GM21515 (cell line): Measurements from ENCODE around the gene PRSS21.
A peak's percentile ranks its signal among the peaks of the same experiment; 100 is the strongest.

ENCODE experiments used
- ATAC-seq: cut with Tn5 transposase; IDR thresholded peaks from one replicate; pipeline ENCODE4 v1.9.1; 2021; ENCODE audit not compliant: unreplicated experiment

PRSS21 gene

GRCh38 chr16:2816751-2817339 lies at the start of gene PRSS21:
Gene PRSS21, plus strand, starts transcription at chr16:2817237. Its CDS starts 32 bp downstream, at chr16:2817269.
- no peak for ATAC-seq

DNA sequence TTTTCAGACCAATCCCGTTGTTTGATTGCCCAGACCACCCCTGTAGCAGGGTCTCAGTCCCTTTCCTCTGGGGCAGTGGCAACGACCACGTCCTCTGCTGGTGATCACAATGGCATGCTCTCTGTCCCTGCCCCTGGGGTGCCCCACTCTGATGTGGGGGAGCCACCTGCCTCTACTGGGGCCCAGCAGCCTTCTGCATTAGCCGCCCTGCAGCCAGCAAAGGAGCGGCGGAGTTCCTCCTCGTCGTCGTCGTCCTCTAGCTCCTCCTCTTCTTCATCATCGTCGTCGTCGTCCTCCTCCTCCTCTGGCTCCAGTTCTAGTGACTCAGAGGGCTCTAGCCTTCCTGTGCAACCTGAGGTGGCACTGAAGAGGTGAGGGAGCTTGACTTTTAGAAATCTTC lies 49.1 kb upstream of the PRSS21 start:
- no peak for ATAC-seq

DNA sequence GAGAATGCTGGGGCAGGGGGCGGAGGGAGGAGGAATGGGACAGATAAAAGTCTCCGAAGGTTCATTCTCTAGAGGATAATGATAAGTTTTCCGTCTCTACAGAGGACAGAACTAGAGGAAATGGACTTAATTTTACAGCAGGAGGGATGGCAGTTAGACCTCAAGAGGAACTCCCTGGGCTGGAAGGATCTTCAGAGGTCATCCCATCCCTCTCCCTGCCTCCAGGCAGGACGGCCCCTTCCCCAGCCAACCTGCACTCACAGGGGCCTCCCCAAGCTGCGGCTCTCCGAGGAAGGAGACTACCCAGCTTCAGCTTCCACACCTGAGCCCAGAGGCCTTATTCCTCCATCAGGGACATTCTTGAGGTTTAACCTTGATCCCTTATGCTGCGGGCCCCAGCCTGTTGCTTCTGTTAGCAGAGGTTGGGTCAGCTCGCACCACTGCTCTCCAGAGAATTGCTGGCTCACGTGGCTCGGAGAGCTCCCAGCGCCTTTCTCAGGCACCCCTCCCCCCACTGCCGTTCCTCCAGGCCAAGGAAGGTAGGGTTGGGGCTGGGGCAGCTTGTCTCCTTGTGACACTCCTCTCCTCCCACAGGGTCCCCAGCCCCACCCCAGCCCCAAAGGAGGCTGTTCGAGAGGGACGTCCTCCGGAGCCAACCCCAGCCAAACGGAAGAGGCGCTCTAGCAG lies 48.5 kb upstream of the PRSS21 start:
- no peak for ATAC-seq

- no peak for ATAC-seq
Observed at GRCh38 chr16:2769100-2769529, 47.9 kb upstream of the PRSS21 start.

DNA sequence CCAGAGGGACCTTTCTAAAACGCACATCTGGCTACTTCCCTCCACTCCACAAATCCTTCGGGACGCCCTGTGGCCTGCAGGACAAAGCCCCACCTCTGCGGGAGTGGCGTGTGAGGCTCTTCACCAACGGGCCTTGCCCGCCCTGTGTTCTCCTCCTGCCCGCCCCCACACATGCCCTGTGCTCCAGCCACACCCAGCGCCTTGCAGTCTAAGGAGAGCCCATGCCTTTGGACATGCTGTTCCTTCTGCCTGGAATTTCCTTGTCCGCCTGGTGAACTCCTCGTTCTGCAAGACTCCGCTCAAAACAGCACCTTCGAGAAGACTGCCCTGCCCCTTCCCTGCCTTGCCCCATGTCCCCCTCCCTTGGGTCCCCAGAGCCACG lies 47.4 kb upstream of the PRSS21 start:
- ATAC-seq = no peak

DNA sequence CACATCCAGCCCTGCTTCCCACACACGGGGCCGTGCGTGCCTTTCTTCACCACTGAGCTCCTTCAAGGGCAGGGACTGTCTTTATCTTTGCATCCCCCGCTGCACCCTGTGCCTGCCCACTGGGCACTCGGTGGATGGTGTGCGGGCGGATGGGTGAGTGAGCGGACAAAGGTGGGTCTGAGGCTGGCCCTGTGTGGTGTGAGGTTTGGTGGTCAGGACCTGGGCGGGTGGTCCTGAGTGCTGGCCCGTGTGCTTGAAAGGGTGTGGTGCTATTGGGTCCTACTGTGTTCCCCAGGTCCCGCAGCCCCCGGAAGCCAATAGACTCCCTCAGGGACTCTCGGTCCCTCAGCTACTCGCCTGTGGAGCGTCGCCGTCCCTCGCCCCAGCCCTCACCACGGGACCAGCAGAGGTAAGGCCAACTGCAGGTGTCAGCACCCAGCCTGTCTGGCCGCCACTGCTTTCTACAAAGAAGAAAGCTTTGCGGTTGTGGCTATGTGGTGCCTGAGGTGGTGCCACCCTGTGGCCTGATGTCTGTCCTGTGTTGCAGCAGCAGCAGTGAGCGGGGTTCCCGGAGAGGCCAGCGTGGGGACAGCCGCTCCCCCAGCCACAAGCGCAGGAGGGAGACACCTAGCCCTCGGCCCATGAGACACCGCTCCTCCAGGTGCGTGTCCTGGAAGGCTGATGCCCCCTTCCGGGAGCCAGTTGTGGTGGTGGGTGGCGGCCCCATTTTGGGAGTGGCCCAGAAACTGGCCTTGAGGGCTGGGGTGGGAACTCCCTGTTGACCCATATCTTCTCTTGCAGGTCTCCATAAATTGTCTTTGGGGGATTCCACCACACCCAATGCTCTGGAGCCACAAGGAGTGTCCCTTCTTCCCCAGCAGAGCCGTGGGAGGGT lies 46.7 kb upstream of the PRSS21 start:
- ATAC-seq = no peak

- ATAC-seq = no peak
Observed at GRCh38 chr16:2771496-2772402, 45.3 kb upstream of the PRSS21 start.

GRCh38 chr16:2773188-2773968 lies 43.7 kb upstream of the PRSS21 start:
- ATAC-seq = no peak

DNA sequence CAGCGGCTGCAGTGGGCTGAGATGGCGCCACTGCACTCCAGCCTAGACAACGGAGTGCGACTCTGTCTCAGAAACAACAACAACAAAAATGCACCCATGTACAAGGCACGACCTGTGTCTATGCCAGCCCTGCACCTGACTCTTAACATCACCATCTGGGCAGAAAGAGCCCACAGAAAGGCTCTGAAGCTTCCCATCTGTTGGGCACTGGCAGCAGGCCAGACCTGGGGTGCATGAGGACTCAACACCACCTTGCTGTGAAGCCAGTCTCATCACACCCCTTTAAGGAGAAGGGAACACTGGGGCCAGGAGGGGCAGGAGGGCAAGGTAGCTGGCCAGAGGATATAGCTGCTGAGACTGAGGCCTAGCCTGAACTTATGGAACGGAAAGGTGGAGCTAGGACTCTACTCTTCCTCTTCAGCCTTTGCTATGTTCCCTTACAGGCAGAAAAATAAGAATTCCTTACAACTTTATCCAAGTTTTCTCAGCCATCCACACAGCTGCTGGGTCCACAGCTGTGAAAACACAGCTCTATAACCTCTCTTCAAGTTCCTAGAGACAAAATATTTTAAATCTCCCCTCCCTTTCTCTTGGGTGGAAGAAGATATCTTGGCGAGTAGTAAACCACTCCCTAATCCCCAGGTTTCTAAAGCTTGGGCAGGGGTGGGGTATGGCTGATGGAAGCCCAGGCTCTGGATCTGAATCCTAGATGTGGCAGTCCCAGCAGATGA lies 42.7 kb upstream of the PRSS21 start:
- no peak for ATAC-seq

GRCh38 chr16:2775131-2775716 lies 41.8 kb upstream of the PRSS21 start:
- ATAC-seq = no peak

GRCh38 chr16:2775765-2776499 lies 41.1 kb upstream of the PRSS21 start:
- ATAC-seq = no peak

GRCh38 chr16:2776500-2777139 lies 40.4 kb upstream of the PRSS21 start:
- peak; percentile 14 for ATAC-seq

DNA sequence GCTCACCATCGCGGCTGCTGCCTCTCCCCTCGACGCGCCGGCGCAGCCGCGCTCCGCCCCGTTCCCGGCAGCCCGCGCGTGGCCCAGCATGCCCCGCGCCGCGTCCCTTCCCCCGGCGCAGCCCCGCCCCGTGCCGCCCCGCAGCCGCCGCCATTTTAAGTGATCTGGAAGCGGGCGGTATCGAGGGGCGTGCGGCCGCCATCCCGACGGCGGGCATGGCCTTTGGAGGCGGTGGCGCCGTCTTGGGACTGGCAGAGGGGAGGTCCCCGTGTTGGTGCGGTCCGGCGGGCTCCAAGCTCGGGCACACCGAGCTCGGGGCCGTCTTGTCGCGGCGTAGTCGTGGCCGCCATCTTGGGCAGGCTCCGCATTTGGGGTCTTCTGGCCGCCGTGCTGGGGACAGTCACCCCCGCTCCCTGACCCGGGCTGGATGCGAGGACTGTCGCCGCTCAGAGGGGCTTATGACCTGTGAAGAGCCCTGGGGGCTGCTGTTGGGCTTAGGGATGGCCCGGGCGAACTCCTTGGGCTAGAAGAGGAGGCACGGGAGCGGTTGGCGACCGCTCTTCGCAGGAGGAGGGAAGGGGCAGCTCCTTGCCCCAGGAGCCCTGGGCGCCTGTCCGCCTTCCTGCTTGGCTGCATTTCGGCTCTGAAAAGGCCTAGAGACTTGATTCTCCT lies 39.7 kb upstream of the PRSS21 start, which contains the start of gene ELOB:
Gene ELOB, minus strand, starts transcription at position 50 of the 672 bp plus-strand sequence. Its CDS starts 41 bp downstream, at position 9.
- peak; percentile 60 for ATAC-seq

DNA sequence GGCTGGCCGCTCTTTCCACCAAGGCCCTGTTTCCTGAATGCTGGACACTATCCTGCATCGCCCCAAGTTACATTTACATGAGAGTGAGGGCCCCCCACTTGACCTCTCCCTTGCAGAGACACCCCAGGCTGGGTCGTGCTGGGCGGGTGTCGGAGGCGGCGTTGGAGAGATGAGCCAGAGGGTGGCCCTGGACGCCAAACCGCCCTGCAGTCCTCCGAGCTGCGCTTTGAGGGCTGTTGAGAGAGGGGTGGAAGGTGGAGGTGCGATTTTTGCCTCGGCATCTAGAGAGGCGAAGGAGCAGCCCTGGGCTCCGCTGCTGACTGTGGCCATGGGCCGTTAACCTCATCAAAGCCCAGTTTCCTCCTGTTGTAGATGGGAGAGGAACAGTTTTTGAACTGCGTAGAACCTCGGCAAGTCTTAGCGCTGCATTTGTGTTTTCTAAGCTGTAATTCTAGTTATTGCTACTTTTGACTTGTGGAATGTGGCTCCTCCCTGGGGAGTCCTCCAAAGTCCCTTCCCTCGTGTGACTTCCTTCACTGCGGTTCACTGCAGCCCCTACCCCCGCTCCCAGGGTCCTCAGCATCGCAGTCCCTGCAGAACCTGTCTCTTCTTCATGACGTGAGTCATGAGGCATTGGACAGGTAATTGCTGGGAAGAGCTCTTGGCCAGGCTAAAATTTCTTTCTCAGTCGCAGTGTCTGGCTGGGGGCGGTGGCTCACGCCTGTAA lies 39.0 kb upstream of the PRSS21 start:
- ATAC-seq = peak; percentile 8

- no peak for ATAC-seq
Observed at GRCh38 chr16:2778630-2778958, 38.4 kb upstream of the PRSS21 start.

DNA sequence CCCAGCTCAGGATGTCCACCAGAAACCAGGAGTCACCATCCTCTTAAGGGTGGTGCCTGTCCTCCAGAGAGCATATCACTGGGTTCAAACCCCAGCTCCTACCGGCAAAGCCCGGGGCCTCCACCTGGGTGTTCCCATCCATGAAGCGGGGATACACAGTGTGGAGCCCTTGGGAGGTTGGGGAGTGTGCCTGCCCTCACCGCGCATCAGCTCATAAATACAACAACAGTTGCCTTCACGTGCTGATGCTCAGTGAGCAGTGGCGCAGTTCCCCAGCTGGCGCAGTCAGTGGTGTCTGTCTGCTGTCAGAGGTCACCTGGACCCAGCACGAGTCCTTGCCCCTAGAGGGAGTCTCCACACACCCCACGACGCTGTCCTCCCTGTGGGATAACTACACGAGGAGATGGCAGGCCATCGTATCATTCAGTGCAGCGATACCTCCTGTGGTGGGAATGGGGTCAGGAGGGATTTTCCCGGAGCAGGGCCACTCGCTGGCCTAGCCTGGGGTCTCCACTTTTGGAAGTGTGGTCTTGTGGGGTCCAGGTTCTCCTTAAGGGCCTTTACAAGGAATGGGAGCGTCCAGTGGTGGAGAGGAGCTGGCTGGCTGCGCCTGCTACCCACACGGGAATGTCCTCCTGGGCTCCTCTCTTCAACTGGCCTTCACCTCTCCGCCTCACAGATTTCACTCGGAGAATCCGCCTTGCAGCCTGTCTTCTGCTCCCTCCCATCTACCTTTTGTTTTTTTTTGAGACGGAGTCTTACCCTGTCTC lies 37.7 kb upstream of the PRSS21 start:
- no peak for ATAC-seq
